SK-N-MC (cell line): ENCODE data around the gene DPEP3.

Experiments
- DNase-seq: peaks from one replicate; pipeline ENCODE4 v3.0.0-alpha.2; 2011; ENCODE audit warnings: low read depth, low spot score
- H3K27ac ChIP-seq: fragments of 200-600 bp; sonication (generic); 2 replicates; pipeline ENCODE4 v1.5.1; 2016; ENCODE audit warnings: mixed run types
- H3K36me3 ChIP-seq: fragments of 200-600 bp; sonication (generic); 2 replicates; pipeline ENCODE4 v1.6.1; 2017; ENCODE audit warnings: antibody characterized with exemption, low read length, mixed read lengths; ENCODE audit not compliant: insufficient read depth
- H3K4me3 ChIP-seq: fragments of 200-600 bp; sonication (generic); 2 replicates; pipeline ENCODE4 v1.5.1; 2016
- H3K9ac ChIP-seq: fragments of 200-600 bp; sonication (generic); 2 replicates; pipeline ENCODE4 v1.8.0; 2017; ENCODE audit warnings: mixed run types, mixed read lengths; ENCODE audit not compliant: insufficient read length
- H3K9me3 ChIP-seq: fragments of 200-600 bp; sonication (generic); 2 replicates; pipeline ENCODE4 v1.6.1; 2017; ENCODE audit warnings: low read depth, mild to moderate bottlenecking, antibody characterized with exemption, low read length, moderate library complexity, mixed read lengths
- EZH2 ChIP-seq: fragments of 200-600 bp; sonication (generic); IDR thresholded peaks from one replicate; pipeline ENCODE4 v1.6.1; 2017; ENCODE audit warnings: antibody characterized with exemption
- FOXP2 ChIP-seq: optimal IDR thresholded peaks from 2 replicates; pipeline ENCODE3; 2011; ENCODE audit warnings: mild to moderate bottlenecking, moderate library complexity; ENCODE audit not compliant: insufficient read depth; ENCODE audit errors: extremely low read length, control extremely low read depth
- POLR2AphosphoS5 ChIP-seq: IDR thresholded peaks from 2 replicates; pipeline ENCODE4 v1.6.1; 2012; ENCODE audit warnings: mild to moderate bottlenecking, low read depth, low read length, borderline replicate concordance

Gene DPEP3

GRCh38 chr16:67926181-67926750 lies 54.0 kb downstream of the DPEP3 start:
- Histone ChIP-seq H3K4me3 (no peak overlapping the region), H3K36me3 (no peaks in the 10 kb centered on the region), H3K27ac (no peak overlapping the region), H3K9ac (no peak overlapping the region), H3K9me3 (no peaks in the 10 kb centered on the region)
- no peak for DNase-seq
- TF ChIP-seq EZH2 (no peak), FOXP2 (no peak), POLR2AphosphoS5 (no peak)
